ENCODE results near the gene SH3PXD2A.

SH3PXD2A gene

DNA sequence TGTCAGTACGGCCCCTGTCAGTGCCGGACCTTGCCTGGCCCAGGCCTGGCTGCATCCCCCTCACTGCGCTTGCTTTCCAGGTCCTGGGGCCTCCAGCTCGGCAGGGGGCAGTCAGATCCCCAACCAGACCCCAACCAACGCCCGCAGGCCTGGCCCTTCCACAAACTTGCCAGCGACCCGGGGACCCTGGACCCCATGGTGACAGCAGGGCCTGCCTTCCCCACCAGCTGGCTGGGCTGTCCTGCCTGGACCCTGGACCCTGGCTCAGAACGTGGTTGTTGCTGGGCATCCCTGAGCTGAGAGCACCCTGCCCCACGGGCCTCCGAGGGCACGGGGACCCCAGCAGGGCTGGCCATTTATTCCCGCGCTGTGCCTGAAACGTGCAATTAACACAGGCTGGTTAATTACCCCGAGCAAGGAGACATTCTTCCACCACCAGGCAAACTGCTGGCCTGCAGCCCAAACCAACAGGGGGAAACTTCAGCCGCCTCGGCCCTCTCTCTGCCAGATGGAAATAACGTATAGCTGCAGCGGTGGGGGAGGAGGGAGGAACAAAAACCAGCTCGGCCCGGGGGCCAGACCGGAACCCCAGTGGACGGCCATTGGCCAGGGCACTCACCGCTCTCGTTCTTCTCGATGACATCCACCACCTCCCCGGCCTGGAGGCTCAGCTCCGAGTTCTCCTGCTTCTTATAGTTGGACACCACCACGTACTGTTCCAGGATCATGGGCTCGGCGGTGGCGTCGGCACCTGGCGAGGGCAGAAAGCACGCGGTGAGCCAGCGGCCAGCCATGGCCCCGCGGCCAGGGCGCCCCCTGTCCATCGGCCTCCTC, 194.8 kb downstream of the SH3PXD2A start:
- DNase-seq, result no peak

DNA sequence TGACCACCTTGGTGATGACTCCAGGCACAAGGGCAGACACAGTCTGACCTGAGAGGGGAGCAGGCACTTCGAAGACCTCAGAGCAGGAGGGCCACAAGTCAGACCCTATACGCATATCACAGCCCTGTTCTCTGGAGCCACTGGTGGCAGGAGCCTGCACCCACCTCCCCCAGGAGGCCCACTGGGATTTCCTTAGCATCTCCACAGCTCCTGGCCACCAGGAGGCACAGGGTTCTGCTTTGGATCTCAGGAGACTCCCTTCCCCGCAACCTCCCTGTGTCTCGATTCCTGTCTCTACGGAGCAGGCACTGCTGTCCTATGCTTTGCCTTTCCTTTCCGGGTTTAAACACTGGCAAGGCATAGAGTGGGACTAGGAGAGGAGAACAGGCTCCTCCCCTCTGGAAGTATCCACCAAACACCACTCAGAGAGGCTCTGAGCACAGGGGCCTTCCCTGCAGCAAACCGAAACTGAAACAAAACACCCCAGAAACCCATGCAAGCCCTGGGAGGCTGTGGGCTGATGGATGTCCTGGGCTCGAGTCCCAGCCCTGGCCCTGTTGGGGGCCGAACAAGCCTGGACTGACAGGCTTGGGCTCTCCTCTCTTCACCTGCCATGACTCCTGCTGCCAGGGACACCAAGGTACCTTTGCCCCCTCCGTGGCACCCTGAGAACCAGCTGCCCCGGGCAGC, 195.6 kb downstream of the SH3PXD2A start:
- DNase-seq, result no peak

DNA sequence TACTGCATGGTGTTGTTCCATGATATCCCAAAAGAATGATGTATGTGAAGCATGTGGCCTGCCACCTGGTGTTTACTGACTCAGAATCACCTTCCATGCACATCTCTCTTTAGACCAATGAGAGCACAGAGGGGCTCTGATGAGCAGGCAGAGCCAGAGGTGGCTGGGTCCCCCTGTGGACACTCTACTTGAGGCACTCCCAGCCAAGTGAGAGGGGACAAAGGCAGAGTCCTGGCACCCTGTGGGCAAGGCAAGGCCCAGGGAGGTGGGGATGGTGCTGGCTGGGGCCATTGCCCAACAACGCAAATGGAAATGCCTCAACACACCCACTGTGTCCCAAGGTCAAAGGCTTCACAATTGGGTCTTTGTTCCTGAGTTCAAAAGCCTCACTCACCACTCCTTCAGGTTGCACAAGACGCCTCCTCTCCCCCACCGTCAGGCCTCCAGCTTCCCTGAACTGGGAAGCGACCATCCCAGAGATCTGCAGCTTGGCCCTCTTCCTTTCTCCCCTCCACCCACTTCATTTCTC, 197.3 kb downstream of the SH3PXD2A start:
- no peak for DNase-seq

DNA sequence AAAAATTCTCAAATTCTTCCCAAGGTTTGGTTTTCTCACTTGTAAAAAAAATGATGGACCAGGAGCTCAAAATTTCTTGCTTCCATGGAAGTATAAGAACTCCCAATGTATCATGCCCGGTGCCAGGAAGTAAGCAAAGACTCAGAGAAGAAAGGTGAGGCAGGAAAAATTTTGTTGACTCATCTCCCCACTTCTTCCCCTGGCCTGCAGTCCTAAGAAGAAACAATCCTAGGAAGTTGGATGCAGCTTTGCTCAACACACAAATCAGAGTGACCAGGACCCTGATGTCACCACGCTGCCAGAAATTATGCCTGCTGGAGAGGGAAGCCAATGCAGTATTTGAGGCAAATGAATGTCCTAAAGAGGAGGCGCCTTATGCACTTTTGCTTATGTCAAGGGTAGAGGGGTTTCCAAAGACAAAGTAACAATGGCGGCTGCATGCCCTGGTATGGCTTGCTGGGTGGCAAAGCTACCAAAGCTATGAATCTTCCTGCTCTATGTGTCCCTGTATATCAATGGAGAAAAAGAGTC, 198.2 kb downstream of the SH3PXD2A start:
- DNase-seq, result no peak

DNA sequence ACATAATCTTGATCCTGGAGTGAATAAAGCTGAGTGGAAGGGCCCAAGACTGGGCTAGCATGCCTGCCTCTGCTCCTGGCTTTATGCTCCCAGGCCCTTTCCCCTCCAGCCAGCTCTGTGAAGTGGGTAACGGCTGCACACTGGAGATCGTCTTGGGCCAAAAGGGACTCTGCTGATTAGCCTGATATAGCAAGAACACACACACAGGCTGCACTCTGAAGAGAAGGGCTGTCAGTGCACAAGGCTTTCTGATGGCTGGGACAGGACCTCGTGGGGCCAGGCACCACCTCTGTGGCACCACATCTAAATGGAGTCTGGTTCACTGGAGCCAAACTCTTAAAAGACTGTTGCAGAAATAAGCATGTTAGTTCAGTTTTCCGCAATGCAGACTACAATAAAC, 200.5 kb downstream of the SH3PXD2A start:
- DNase-seq, result no peak

DNA sequence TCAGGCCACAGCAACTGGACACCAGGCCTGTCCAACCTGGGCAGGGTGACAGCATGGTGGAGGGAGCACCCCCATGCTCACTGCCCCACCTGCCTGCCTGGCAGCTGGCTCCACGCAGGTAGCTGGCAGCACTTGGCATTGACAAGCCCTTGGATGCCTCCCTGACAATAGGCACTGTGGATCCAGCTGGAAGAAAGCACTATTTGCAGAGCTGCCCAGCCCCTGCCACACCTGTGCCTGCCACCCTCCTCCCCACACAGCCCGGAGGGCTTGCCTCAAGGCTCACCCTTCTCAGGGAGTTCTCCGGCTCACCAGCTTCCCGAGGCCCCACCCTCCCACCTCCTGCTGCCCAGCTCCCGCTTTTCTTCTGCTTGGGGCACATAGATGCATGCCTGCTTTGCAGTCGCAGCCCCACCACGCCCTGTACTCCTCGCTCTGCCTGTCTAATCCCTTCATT, 201.8 kb downstream of the SH3PXD2A start:
- DNase-seq, result no peak

DNA sequence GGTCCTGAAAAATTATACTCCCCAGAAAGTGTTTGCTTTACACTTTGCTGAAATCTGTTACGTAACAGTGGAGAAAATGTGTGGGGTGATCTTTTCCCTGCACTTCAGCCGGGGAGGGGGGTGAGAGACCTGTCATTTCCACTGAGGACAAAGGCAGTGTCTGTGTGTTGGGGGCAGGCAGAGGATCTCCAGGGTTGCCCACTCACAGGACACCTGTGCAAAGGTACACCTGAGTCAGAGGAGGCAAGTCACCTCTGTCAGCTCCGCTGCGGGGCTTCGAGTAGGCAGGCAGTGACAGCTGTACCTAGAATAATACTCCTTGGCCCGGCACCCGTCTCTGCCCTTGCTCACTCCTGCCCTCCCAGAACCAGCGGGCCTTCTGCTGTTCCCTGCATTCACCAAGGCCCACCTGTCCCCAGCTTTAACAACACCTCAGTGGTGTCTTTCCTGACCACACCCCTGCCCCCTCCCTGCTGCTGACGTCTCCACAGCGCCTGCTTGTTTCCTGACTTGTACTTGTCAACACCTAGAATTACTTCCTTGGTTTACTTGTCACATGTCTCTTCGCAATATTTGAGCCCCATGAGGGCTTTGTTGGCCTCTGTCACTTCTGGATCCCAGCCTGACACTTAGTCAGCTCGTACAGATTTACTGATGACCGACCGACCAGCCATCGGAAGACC, 202.6 kb downstream of the SH3PXD2A start:
- no peak for DNase-seq

DNA sequence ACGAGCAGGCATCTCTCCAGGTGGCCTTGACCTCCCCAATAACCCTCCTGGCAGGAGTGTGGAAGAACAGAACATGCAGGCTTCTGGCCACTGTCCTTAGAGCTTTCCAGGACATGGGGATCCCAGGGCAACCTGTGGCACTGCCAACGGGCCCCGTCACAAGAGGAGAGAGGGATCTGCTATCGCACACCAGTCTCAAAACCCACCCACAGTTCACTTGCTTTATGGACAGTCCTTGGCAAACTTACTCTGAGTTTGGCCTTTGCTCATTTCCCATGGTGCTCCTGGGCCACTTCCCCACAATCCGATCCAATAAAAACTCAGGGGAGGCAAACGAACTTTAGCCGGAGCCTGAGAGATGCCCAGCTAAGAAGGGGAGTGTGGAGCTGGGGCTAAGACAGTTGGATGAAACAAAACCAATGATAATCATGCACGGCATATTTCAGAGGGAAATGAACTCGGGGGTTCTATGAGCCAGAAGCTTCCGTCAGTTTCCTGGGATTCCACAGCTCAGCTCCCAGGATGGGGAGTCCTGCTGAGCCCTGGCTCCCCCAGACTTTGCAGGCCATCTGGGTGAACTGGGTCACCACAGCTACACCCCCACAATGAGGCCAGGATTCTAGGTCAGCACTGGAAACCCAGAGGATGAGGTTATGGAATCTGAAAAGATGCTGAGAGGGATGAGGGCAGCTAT, 203.4 kb downstream of the SH3PXD2A start:
- DNase-seq, result no peak

DNA sequence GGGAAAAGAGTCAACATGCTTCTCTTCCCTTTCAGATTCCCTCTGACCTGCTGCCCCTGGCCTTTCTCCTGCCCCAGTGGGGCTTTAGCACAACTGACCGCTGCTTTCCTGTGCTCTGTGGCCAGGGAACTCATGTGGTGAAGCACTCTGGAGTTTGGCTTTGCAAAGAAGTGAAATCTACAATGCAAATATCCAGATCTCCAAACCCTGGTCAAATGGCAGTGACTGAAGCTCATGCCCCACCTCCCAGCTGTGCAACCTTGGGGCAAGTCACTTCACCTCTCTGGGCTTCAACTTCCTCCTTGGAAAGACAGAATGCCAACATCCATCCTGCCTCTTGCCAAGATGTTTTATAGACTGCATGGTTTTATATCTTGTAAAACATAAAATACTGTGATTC, 204.0 kb downstream of the SH3PXD2A start:
- DNase-seq, result no peak

DNA sequence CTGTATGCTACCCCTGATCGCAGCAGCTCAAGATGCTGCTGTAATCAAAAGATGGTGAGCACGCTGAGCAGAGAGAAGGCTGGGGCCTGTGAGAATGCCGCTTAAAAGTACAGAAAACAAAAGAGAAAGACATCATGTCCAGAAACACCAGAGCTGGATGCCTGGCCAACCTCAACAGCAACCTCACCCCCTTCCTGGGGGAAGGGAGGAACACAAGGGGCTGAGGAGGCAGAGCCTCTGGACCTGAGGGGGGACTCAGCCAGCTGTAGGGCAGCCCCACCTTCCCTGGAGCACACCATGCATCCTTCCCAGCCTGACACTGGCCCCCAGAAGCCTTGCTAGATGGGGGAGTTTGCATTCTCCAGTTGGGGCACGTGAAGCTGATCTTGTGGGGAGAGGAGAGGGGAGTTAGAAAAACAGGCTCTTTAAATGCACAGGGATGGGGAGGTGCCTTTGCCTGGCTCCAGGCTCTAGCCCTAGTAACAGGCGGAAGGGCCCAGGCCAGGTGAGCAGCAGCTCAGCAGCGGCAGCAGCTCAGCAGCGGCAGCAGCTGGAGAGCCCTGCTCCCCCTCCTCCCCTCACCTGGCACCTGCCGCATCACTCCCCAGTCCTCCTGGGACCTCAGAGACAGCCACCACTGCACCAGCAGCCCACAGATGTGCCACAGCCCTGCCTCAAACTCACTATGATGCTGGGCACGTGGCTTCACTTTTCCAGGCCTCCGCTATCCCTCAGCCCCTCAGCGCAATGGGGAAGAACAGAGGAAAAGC, 205.5 kb downstream of the SH3PXD2A start:
- DNase-seq, result no peak

DNA sequence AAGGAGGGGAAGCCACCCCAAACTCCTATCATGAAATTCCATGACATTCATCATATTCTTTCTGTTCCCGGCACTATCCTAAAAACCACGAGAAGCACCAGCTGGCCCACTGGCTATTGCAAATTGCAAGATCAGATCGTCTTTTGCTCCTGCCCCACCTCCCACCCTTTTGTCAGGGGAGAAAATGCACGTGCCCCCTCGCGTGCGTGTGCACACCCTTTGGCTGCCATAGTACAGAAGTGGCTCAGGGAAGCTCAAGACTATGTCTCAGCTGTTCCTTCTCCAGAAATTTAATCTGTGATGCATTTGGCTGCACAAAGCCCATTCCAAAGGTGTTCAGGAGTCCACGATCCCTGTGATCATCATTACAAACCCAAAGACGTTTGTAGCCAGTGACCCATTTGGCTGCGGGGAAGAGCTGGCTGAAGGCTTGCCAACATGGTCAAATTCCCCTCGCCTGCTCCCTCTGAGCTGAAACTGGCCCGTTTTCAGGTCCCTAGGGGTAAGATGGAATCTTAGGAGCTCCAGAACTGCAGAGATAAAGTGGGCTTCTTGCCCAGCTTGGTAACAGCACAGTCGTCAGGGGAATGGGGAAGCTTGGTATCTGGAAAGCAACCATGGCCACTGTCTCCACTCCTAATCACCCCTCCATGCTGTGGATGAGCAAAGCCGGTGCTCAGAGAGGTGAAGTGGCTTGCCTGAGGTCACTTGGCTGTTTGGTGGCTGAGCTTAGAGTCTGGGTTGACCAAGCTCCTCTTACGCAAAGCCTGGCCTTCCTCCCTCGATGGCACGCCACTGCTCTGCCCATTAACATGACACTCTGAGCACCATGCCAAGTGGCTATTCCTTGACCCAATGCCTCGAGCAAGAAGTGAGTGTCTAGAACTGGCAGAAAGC, 206.5 kb downstream of the SH3PXD2A start:
- peak; percentile 28 for DNase-seq

DNA sequence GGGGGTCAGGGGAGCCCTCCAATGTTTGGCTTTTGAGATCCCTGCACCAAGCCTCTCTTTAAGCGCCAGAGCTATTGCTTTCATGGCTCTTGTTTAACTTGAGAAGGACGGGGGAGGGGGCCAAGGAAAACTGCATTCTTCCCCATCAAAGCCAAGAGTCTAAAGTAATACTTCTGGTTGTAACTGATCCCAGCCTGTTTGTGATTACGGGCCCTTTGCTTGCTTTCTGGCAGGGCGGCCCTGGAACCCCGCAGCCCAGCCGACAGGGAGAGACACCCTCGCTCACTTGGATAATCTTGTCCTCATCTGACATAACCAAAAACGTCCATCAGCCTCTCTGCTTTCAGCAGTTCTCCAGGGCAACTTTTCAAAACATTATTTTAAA, 207.1 kb downstream of the SH3PXD2A start:
- DNase-seq, result no peak

DNA sequence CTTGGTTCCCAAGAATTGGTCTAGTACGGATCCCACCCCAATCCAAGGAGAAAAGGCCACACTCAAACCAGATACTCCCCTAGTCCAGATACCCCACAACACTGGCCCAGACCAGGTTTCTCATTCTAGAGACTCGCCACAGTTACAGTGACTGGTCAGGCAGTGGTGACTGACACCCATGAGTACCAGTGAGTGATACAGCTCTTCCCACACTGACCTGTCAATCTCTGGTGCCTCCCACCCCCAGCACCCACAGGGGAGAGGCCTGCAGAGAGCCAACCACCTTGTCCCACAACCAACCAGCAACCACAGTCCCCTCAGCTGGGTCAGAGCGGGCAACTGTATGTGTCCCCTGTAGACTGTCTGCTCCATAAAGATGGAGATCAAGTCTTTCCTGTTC, 209.1 kb downstream of the SH3PXD2A start:
- no peak for DNase-seq

DNA sequence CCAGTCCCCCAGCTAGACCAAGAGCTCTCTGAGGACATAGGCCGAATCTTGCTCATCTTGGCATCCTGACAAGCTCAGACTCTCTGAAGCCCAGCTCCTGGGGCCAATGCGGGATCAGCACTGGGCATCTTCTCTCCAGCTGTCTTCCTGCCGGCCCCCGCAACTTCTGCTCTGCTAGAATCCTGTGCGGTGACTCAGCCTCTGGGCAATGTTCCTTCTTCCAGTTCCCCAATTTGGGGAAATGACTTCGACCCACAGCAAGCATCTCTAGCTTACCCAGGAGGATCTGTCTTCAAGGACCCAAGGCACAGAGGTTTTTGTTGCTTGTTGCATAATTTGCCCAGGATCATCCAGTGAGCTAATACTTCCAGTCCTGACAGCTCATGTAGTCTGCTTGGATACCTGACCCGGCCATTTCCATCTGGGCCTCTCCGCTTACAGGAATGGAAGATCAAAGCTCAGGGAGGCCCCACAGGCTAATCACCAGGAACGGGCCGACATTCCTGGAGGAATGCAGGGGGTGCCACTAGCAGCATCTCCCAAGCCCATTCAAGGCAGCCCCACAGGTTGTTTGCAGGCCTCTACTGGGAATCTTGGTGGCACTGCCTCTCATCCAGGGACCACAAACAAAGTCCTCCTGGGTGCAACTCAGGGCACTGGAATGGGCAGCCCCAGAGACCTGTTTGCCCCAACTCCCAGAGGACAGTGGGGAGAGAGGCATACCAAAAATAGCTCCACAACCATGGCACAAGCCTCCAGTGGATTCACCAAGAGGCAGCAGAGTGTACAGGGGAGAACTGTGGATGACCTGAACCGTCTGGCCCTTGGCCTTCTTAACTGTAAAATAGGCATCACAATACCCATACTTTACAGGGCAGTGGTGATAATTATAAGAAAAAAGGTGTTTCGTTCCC, 210.0 kb downstream of the SH3PXD2A start:
- peak; percentile 73 for DNase-seq

DNA sequence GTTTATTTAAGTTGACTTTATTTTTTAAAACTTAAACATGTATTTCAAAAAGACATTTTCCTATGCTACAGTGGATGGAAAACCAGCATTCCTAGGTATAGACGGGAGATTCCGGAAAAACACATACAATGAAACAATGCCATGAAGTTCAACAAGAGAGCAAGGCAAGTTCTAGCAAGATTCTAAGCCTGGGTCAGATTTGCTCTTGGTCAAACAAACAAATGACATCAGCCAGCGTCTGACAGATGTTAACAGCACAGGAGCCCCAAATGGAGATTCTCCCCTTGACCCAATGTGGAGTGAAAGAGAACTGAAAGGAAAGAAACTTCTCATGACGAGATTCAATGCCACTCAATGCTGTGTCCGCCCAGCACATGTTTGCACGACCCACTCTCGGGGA, 212.0 kb downstream of the SH3PXD2A start:
- no peak for DNase-seq

DNA sequence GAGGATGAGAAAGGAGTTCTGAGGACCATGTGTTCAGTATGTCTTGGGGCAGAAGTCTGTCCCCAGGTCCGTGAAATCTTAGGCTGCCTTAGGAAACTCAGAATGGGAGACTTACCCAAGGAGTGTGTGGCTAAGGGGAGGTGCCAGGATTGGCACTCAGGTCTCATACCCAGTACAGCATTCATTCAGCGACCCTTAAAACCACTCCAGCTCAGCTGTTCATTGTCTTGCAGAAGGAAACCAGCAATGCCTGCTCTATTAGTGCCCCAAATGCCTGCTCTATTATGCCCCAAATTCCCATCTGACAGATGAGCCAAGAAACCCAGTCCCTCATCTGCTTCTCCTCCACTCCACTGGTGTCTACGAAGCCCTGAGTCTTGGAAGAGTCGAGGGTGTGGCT, 214.1 kb downstream of the SH3PXD2A start:
- DNase-seq, result no peak

DNA sequence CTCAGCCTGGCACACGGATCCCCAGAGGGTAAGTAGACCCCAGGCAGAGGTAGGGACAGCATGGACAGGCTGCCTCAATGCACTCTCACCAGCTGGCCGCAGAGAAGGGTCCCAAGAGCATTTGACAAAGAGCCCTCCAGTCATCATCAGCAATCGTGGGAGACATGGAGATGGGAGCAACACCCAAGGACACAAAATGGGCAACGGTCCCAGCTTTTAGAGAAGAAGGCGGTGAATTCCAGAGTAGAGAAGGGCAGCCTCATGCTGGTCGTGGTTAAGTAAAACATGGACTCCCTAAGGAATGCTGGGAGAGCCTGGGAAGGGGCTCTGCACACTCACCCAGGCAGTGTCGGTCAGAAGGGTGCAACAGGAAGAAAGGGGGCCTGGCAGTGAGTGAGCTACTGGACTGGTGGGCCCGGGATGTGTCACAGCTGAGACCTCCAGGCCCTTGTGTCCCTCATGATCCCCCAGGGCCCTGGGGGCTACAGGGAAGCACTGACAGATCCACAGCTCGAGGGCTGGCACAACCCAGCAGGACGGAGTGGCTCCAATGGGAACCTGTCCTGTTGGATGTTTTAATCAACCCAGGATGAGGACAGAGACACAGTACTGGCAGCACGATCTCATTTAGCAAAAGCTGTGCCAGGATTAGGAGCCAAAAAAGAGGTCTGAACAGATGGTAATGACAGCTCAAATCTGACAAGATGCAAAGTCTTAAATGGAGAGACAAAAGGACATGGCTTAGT, 214.8 kb downstream of the SH3PXD2A start:
- no peak for DNase-seq

DNA sequence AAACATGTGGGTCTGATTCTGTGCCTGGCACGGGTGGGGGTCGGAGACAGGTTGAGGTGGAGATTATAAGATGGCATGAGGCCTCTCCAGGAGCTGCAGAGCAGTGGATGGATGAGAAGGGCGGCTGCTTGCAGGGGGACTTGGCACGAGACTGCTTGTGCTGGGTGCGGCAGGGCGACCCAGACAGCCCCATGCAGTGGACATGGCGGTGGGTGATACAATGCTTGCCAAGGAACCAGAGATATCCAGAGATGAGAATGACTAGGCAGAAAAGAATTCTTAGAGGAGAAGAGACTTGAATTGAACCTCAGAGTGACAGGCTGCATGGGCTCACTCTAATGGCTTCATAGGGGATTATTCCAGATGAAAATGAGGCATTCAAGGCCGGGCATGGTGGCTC, 216.4 kb downstream of the SH3PXD2A start:
- no peak for DNase-seq
